ENCODE data around the gene PIGL.
"Not testable (repeated sequence)": the region's sequence is repeated elsewhere in the genome, so short reads cannot be mapped to it uniquely, and the experiment has no call there.

Gene PIGL

DNA sequence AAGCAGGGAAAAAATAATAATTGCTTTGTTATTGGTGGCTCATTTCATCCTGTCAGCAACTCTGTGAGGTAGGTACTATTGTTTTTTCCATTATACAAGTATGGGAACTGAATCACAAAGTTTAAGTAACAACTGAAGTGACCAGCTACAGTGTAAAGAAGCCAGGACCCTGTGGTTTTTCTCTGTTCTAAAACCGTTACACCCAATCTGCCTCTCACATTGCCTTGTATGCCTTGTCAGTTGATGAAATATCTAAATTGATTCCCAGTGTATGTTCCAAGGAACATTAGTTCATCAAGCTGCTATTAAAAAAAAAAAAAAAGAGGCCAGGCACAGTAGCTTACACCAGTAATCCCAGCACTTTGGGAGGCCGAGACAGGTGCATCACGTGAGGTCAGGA, 5.4 kb downstream of the PIGL start:
- no peak for DNase-seq

- DNase-seq = not testable (repeated sequence)
Observed at GRCh38 chr17:16229912-16230561, 13.0 kb downstream of the PIGL start.

DNA sequence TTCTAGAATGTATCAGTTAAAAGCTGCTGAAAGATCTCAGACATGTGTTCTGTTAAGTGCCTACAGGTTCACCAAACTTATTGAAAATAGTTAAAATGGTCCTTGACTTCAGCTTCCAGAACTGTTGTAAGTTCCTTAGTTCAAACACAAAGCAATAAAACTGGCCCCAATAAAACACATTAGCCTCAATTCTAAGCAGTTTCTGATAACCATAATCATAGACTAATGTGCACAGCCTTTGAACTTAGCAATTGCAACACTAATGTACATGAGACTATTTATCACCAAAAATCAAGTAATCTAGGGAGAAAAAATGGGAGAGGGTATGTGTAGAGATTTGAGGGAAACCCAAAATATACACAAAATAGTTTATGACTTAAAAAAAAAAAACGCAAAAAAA, 15.4 kb downstream of the PIGL start:
- no peak for DNase-seq

- DNase-seq = no peak
Observed at GRCh38 chr17:16239931-16240330, 22.9 kb downstream of the PIGL start.

- no peak for DNase-seq
Observed at GRCh38 chr17:16241906-16242399, 24.9 kb downstream of the PIGL start.

GRCh38 chr17:16243385-16243784, 26.4 kb downstream of the PIGL start:
- no peak for DNase-seq

DNA sequence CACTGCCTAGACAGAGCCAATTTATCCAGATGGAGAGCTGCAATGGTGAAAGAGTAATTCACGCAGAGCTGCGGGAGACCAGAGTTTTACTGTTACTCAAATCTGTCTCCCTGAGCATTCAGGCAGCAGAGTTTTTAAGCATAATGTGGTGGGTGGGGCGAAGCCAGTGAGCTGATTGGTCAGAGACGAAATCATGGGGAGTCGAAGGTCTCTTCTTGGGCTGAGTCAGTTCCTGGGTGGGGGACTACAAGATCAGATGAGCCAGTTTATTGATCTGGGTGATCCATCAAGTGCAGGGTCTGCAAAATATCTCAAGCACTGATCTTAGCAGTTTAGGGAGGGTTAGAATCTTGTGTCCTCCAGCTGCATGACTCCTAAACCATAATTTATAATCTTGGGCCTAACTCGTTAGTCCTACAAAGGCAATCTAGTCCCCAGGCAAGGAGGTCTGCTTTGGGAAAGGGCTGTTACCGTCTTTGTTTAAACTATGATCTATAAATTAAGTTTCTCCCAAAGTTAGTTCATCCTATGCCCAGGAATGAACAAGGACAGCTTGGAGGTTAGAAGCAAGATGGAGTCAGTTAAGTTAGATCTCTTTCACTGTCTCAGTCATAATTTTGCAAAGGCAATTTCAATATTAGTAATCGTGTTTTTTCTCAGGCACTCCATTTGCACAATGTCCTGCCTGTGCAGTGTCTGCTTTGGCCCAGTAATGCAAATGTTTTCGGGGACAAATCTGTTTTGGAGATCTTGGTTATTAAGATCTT, 27.0 kb downstream of the PIGL start:
- DNase-seq = no peak

GRCh38 chr17:16247586-16247984, 30.6 kb downstream of the PIGL start:
- DNase-seq = no peak

GRCh38 chr17:16250635-16251034, 33.6 kb downstream of the PIGL start:
- no peak for DNase-seq

- no peak for DNase-seq
Observed at GRCh38 chr17:16251043-16251442, 34.0 kb downstream of the PIGL start.

GRCh38 chr17:16251556-16251955, 34.5 kb downstream of the PIGL start:
- no peak for DNase-seq

GRCh38 chr17:16254773-16255400, 37.9 kb downstream of the PIGL start:
- DNase-seq = no peak

DNA sequence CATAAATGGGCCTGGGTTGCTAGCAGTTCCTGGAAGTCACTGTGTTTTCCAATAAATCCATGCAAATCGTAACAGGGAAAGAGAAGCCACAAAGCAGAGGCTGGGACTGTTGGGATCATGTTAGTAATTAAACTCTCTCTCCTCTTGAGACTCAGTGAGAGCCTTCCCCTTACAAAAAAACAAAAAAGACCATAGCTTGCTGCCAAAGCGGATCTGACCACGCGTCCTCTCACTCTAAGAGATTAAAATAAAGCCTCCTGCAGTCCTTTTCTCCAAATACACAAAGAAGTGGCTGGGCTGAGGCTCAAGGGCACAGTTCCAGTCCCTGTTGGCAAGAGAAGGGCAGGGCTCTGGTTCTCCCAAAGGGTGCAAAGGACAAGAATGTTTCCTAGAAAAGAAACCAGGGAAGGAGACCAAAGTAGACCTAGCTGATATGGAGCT, 38.5 kb downstream of the PIGL start:
- DNase-seq = no peak

- no peak for DNase-seq
Observed at GRCh38 chr17:16258901-16259300, 41.9 kb downstream of the PIGL start.

- no peak for DNase-seq
Observed at GRCh38 chr17:16259926-16260325, 42.9 kb downstream of the PIGL start.

GRCh38 chr17:16261049-16261448, 44.0 kb downstream of the PIGL start:
- DNase-seq = no peak

- no peak for DNase-seq
Observed at GRCh38 chr17:16262201-16262600, 45.2 kb downstream of the PIGL start.

- no peak for DNase-seq
Observed at GRCh38 chr17:16267174-16267573, 50.2 kb downstream of the PIGL start.

GRCh38 chr17:16269658-16270057, 52.6 kb downstream of the PIGL start:
- DNase-seq = no peak

DNA sequence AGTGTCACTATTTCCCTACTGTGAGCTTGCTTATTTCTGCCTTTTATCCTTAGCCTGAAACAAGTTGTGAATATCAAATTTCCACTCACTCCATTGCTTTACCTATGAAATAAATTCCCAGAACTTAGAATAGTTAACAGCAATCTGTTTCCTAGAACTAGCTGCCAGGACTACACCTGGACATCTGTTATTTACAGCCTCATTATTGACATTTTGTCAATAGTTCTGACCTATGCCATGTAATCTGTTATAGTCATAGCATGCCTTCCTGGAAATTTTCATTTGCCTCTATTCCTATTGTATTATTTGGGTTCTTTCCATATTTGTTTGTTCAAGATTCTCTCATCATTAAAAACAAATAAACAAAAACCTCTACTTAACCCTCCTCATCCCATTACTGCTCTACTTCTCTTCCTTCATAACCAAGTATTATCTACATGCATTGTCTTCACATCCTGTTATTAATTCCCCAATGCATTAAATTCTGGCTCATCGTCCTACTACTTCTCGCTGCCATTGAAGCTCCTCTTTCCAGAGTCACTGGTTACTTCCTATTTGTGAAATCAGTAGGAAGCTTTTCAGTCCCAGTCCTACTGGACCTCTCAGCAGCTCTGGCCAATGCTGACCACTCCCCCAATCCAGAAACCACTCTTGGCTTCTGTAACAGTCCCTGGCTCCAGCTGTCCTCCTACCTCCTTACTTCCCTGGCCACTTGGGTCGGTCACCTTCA, 55.3 kb downstream of the PIGL start:
- no peak for DNase-seq

DNA sequence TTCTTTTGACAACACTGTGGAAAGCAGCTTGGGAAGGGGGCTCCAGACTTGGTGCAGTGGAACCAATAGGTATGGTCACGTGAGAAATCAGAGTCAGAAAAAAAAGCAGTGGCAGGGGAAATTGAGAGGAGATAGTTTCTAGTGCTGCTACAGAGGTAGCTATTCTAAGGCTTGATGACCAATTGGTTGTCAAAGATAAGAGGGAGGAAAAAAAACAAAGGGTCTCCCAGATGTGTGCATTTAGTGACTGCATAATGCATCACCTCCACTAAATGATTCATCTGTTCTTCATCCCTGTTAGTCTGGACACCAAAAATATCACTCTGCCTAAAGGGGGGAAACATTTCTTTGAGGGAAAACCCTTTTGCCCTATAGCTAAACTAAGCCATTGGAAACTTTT, 56.5 kb downstream of the PIGL start:
- no peak for DNase-seq

- DNase-seq = no peak
Observed at GRCh38 chr17:16273929-16274339, 56.9 kb downstream of the PIGL start.

DNA sequence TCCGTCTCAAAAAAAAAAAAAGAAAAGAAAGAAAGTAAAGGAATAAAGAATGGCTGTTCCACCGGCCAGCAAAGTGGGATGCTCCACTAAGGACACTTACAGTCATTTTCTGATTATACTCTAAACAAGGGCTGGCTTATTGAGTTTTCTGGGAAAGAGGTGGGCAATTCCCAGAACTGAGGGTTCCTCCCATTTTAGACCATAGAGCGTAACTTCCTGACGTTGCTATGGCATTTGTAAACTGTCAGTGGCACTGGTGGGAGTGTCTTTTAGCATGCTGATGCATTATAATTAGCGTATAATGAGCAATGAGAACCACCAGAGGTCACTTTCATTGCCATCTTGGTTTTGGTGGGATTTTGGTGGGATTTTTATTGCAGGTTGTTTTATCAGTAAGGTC, 58.0 kb downstream of the PIGL start:
- no peak for DNase-seq

All from stimulated activated CD4-positive, alpha-beta T cell treated with anti-CD3 and anti-CD28 coated beads, Interleukin-4, amount 100 ng/mL, for 4 hours (primary cell).